Upper lobe of left lung (tissue), 4 donors: ENCODE results near the gene WNK2.

Source experiments
- CTCF ChIP-seq, 6 experiments: fragments of 450-650 bp in 4 of 6; fragments of 200-600 bp in 2 of 6; sonication (generic) in 2 of 6; IDR thresholded peaks; one replicate each; pipeline ENCODE4 v1.5.1; 2016 to 2019; ENCODE audit warnings: antibody characterized with exemption in 6 of 6
- POLR2A ChIP-seq, 4 donors: fragments of 450-650 bp; IDR thresholded peaks; one replicate each; pipeline ENCODE4 v1.5.1; 2016 to 2017; ENCODE audit warnings: antibody characterized with exemption in 4 of 4, mild to moderate bottlenecking in 2 of 4

GRCh38 chr9:93248386-93249040 is 64.6 kb downstream of the WNK2 start:
- TF ChIP-seq CTCF (IDR thresholded peaks at IDR 0.05) = no peak
- TF ChIP-seq POLR2A (IDR thresholded peaks at IDR 0.05) = no peak
